Measurements from ENCODE around the gene ZNF804B. TPM values are rescaled to one million over a fixed set of nuclear protein-coding genes. Genes with fewer than 3 reads are reported as not detected.

ZNF804B gene
- not detected in 2 replicates for total RNA-seq
- long read RNA-seq, result 0 reads

- H3K27me3 Mint-ChIP-seq (ENCODE audit: unreplicated experiment), result peaks cover 61% of the 10 kb centered on the region
- no peak for DNase-seq (ENCODE audit: extremely low spot score, unreplicated experiment)
- peak within 1 kb of the TSS; percentile 51 for H3K4me3 Mint-ChIP-seq (ENCODE audit: unreplicated experiment)
- peaks cover 7% of the 10 kb centered on the region for H3K4me1 Mint-ChIP-seq (ENCODE audit: unreplicated experiment)
- H3K36me3 Mint-ChIP-seq (ENCODE audit: unreplicated experiment), result no peaks in the 10 kb centered on the region
- no peaks in the 10 kb centered on the region for H3K9me3 Mint-ChIP-seq (ENCODE audit: unreplicated experiment)
- no peak within 1 kb of the TSS for H3K27ac Mint-ChIP-seq (ENCODE audit: unreplicated experiment)
- no peak for TF ChIP-seq CTCF (IDR thresholded peaks at IDR 0.05)
Observed at GRCh38 chr7:88759230-88760135, at the start of gene ZNF804B. ZNF804B (plus strand) TSS chr7:88759700; CDS start chr7:88759977, 277 bp downstream.

- no peaks in the 10 kb centered on the region for H3K36me3 Mint-ChIP-seq (ENCODE audit: unreplicated experiment)
- H3K27me3 Mint-ChIP-seq (ENCODE audit: unreplicated experiment), result peaks cover 4% of the 10 kb centered on the region
- no peaks in the 10 kb centered on the region for H3K4me1 Mint-ChIP-seq (ENCODE audit: unreplicated experiment)
- H3K9me3 Mint-ChIP-seq (ENCODE audit: unreplicated experiment), result peaks cover 12% of the 10 kb centered on the region
- DNase-seq (ENCODE audit: extremely low spot score, unreplicated experiment), result no peak
- TF ChIP-seq CTCF (IDR thresholded peaks at IDR 0.05), result no peak
- no peak overlapping the region for H3K27ac Mint-ChIP-seq (ENCODE audit: unreplicated experiment)
- H3K4me3 Mint-ChIP-seq (ENCODE audit: unreplicated experiment), result no peak overlapping the region
Observed at GRCh38 chr7:88735920-88736319, 23.6 kb upstream of the ZNF804B start.

- H3K36me3 Mint-ChIP-seq (ENCODE audit: unreplicated experiment), result no peaks in the 10 kb centered on the region
- no peak for DNase-seq (ENCODE audit: extremely low spot score, unreplicated experiment)
- H3K27ac Mint-ChIP-seq (ENCODE audit: unreplicated experiment), result no peak overlapping the region
- peaks cover 6% of the 10 kb centered on the region for H3K27me3 Mint-ChIP-seq (ENCODE audit: unreplicated experiment)
- H3K4me1 Mint-ChIP-seq (ENCODE audit: unreplicated experiment), result no peaks in the 10 kb centered on the region
- TF ChIP-seq CTCF (IDR thresholded peaks at IDR 0.05), result no peak
- H3K9me3 Mint-ChIP-seq (ENCODE audit: unreplicated experiment), result no peaks in the 10 kb centered on the region
- H3K4me3 Mint-ChIP-seq (ENCODE audit: unreplicated experiment), result no peak overlapping the region
Observed at GRCh38 chr7:88737632-88738031, 21.9 kb upstream of the ZNF804B start.

- H3K36me3 Mint-ChIP-seq (ENCODE audit: unreplicated experiment), result no peaks in the 10 kb centered on the region
- no peak overlapping the region for H3K27ac Mint-ChIP-seq (ENCODE audit: unreplicated experiment)
- H3K4me1 Mint-ChIP-seq (ENCODE audit: unreplicated experiment), result no peaks in the 10 kb centered on the region
- H3K27me3 Mint-ChIP-seq (ENCODE audit: unreplicated experiment), result peaks cover 3% of the 10 kb centered on the region
- no peak for TF ChIP-seq CTCF (IDR thresholded peaks at IDR 0.05)
- DNase-seq (ENCODE audit: extremely low spot score, unreplicated experiment), result no peak
- no peaks in the 10 kb centered on the region for H3K9me3 Mint-ChIP-seq (ENCODE audit: unreplicated experiment)
- H3K4me3 Mint-ChIP-seq (ENCODE audit: unreplicated experiment), result no peak overlapping the region
Observed at GRCh38 chr7:88746126-88746525, 13.4 kb upstream of the ZNF804B start.

- Mint-ChIP-seq H3K27ac (ENCODE audit: unreplicated experiment) (no peak overlapping the region), H3K4me3 (ENCODE audit: unreplicated experiment) (no peak overlapping the region), H3K4me1 (ENCODE audit: unreplicated experiment) (peaks cover 7% of the 10 kb centered on the region), H3K36me3 (ENCODE audit: unreplicated experiment) (no peaks in the 10 kb centered on the region), H3K27me3 (ENCODE audit: unreplicated experiment) (peaks cover 54% of the 10 kb centered on the region), H3K9me3 (ENCODE audit: unreplicated experiment) (no peaks in the 10 kb centered on the region)
- DNase-seq (ENCODE audit: extremely low spot score, unreplicated experiment), result no peak
- TF ChIP-seq CTCF (IDR thresholded peaks at IDR 0.05), result no peak
Observed at GRCh38 chr7:88756802-88757201, 2.7 kb upstream of the ZNF804B start.
